PC-3 (cell line): ENCODE data around the gene CIAPIN1. TPM values are rescaled to one million over a fixed set of nuclear protein-coding genes. Genes with fewer than 3 reads are reported as not detected.

Experiments
- ATAC-seq: fragments of 200-7000 bp; cut with Tn5 transposase; 2 replicates; pipeline ENCODE4 v1.9.1; 2020; ENCODE audit warnings: mild to moderate bottlenecking, moderate library complexity
- BruUV-seq: library from RNA; stranded (reverse); fragments of 400-500 nt; replicated peaks from 2 replicates; lab custom pipeline; 2021; lab: Mats Ljungman, UMichigan
- CTCF ChIA-PET: fragments of 300-600 bp; sonication (Branson Sonifier 250); formaldehyde crosslinking; loops from one replicate; lab custom pipeline; 2022; ENCODE audit warnings: antibody characterized with exemption; lab: Charles Lee
- POLR2A ChIA-PET: fragments of 300-600 bp; sonication (Branson Sonifier 250); formaldehyde crosslinking; loops from one replicate; lab custom pipeline; 2022; ENCODE audit warnings: antibody characterized with exemption; ENCODE audit not compliant: unreplicated experiment; lab: Charles Lee
- DNase-seq: peaks from one replicate; pipeline ENCODE4 v3.0.0-alpha.2; 2015
- H2AFZ ChIP-seq: fragments of 300-600 bp; sonication (generic); 2 replicates; pipeline ENCODE4 v1.6.0; 2016; ENCODE audit warnings: antibody characterized with exemption, low read length
- H3F3A ChIP-seq: fragments of 300-600 bp; sonication (generic); one replicate; pipeline ENCODE4 v1.6.0; 2017; ENCODE audit warnings: antibody characterized with exemption, low read length, control low read depth, mild to moderate bottlenecking; ENCODE audit not compliant: unreplicated experiment
- H3K27ac ChIP-seq: fragments of 300-600 bp; sonication (generic); 2 replicates; pipeline ENCODE4 v1.5.1; 2016; ENCODE audit warnings: mild to moderate bottlenecking, low read length
- H3K27me3 ChIP-seq: fragments of 300-600 bp; sonication (generic); 2 replicates; pipeline ENCODE4 v1.6.1; 2016; ENCODE audit warnings: low read length, mixed read lengths
- H3K36me3 ChIP-seq: fragments of 300-600 bp; sonication (generic); 2 replicates; pipeline ENCODE4 v1.6.1; 2016; ENCODE audit warnings: low read depth, mixed run types, low read length, mixed read lengths
- H3K4me1 ChIP-seq: fragments of 300-600 bp; sonication (generic); 2 replicates; pipeline ENCODE4 v1.5.1; 2016; ENCODE audit warnings: low read length; ENCODE audit not compliant: insufficient read depth
- H3K4me2 ChIP-seq: fragments of 300-600 bp; sonication (generic); 2 replicates; pipeline ENCODE4 v1.6.0; 2016; ENCODE audit warnings: low read length
- H3K4me3 ChIP-seq: fragments of 300-600 bp; sonication (generic); 2 replicates; pipeline ENCODE4 v1.5.1; 2016; ENCODE audit warnings: mild to moderate bottlenecking, low read length, mixed read lengths
- H3K79me2 ChIP-seq: fragments of 300-600 bp; sonication (generic); 2 replicates; pipeline ENCODE4 v1.6.1; 2017; ENCODE audit warnings: low read length, mixed read lengths
- H3K9ac ChIP-seq: fragments of 300-600 bp; sonication (generic); 2 replicates; pipeline ENCODE4 v1.6.0; 2016; ENCODE audit warnings: mild to moderate bottlenecking, low read length
- H3K9me2 ChIP-seq: fragments of 300-600 bp; sonication (generic); replicated peaks from 2 replicates; pipeline ENCODE4 v1.6.1; 2016; ENCODE audit warnings: mixed run types, low read length, mixed read lengths
- H3K9me3 ChIP-seq: fragments of 300-600 bp; sonication (generic); 2 replicates; pipeline ENCODE4 v1.6.1; 2016; ENCODE audit warnings: low read length, mixed read lengths
- H4K20me1 ChIP-seq: fragments of 300-600 bp; sonication (generic); 2 replicates; pipeline ENCODE4 v1.6.1; 2016; ENCODE audit warnings: low read length, mixed read lengths
- EZH2 ChIP-seq: fragments of 300-600 bp; sonication (generic); IDR thresholded peaks from one replicate; pipeline ENCODE4 v1.6.1; 2017; ENCODE audit warnings: antibody characterized with exemption, mild to moderate bottlenecking, low read length; ENCODE audit not compliant: unreplicated experiment
- EZH2phosphoT487 ChIP-seq: fragments of 300-600 bp; sonication (generic); IDR thresholded peaks from 2 replicates; pipeline ENCODE4 v1.6.1; 2018; ENCODE audit warnings: mild to moderate bottlenecking, antibody characterized with exemption, low read length, borderline replicate concordance
- intact Hi-C: fragments of 100-400 bp; cut with micrococcal nuclease; formaldehyde crosslinking; loops from 2 replicates; pipeline ENCODE4 v1.9.0; 2023
- total RNA-seq: library from RNA; depleted of rRNA; stranded (reverse); fragments of >200 nt; gene quantifications from 2 replicates; pipeline ENCODE4 v1.2.3, GENCODE V29; 2014
- TF ChIP-seq, protein P1 (sequence below): fragments of 300-600 bp; sonication (generic); conservative IDR thresholded peaks from 2 replicates; pipeline ENCODE4 v1.5.1; 2017; ENCODE audit warnings: antibody characterized with exemption, low read depth, mild to moderate bottlenecking, low read length

Gene CIAPIN1
- total RNA-seq, 1 experiment from 2014 or later: 48.6 TPM

DNA sequence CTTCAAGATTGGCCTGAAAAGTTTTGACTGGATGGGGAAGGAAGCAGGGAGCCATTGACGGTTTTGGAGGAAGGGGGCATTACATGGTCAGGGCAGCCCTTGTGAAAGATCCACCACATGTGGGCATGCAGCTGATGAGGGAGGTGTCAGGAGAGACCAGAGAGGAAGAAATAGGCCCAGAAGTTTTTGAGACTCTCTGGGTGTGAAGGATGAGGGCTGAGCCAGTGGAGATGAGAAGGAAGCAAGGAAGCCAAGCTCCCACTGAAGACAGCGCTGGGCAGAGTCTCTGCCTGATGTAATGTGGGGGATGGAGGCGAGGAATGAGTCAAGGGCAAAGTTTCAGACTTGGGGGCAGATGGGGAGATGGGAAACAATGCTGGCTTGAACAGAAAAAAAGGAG, 42.1 kb downstream of the CIAPIN1 start:
- no peaks in the 10 kb centered on the region for H3K36me3 ChIP-seq
- intact Hi-C loops: no loop called here
- H3K9ac ChIP-seq: no peak overlapping the region
- POLR2A ChIA-PET: no interaction called here
- no peak overlapping the region for H2AFZ ChIP-seq
- CTCF ChIA-PET: no interaction called here
- H3K27me3 ChIP-seq: no peaks in the 10 kb centered on the region
- no peaks in the 10 kb centered on the region for H4K20me1 ChIP-seq
- H3K9me3 ChIP-seq: no peaks in the 10 kb centered on the region
- TF ChIP-seq, protein P1, sequence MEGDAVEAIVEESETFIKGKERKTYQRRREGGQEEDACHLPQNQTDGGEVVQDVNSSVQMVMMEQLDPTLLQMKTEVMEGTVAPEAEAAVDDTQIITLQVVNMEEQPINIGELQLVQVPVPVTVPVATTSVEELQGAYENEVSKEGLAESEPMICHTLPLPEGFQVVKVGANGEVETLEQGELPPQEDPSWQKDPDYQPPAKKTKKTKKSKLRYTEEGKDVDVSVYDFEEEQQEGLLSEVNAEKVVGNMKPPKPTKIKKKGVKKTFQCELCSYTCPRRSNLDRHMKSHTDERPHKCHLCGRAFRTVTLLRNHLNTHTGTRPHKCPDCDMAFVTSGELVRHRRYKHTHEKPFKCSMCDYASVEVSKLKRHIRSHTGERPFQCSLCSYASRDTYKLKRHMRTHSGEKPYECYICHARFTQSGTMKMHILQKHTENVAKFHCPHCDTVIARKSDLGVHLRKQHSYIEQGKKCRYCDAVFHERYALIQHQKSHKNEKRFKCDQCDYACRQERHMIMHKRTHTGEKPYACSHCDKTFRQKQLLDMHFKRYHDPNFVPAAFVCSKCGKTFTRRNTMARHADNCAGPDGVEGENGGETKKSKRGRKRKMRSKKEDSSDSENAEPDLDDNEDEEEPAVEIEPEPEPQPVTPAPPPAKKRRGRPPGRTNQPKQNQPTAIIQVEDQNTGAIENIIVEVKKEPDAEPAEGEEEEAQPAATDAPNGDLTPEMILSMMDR: no peak
- TF ChIP-seq EZH2phosphoT487 (no peak), EZH2 (no peak)
- DNase-seq (no peak), ATAC-seq (no peak)
- no peaks in the 10 kb centered on the region for H3K4me1 ChIP-seq
- H3K79me2 ChIP-seq: no peaks in the 10 kb centered on the region
- H3F3A ChIP-seq: no peaks in the 10 kb centered on the region
- no peak overlapping the region for H3K4me2 ChIP-seq
- no peak overlapping the region for H3K27ac ChIP-seq
- no peak overlapping the region for H3K4me3 ChIP-seq
- H3K9me2 ChIP-seq: no peaks in the 10 kb centered on the region
- no TSS peak for BruUV-seq

DNA sequence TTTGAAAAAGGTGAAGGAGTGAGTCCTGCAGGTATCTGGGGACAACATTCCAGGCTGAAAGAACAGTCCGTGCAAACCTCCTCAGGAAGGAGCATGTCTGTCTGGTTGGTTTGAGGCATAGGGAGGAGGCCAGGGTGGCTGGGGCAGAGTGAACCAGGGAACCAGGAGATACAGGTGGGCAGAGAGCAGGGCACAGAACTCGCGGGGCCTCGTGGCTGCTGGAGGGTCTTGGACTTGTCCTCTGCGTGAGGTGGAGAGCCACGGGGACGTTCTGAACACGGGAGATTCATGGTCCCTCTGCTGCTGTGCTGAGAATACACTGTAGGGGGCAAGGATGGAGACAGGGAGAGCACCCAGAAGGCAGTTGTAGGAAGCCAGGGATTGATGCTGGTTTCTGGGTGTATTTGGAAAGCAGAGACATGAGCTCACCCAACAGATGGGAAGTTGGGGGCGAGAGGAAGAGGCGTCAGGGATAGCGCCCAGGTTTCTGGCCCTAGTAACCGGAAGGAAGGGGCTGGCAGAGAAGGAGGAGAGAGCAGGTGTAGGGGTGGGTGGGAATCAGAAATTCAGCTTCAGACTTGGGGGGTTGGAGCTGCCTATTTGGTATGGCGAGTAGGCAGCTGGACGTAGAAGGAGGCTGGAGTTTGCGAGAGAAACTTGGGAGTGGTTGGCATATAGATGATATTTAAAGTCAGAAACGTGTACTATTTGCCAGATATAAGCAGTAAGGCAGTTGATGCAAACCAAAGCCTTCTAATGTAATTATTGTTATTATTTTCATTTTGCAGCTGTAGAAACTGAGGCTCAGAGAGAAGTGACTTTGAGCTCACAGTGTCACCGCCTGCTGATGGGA, 43.0 kb downstream of the CIAPIN1 start, which contains the start of gene CCL17:
CCL17 (plus strand) TSS at position 803 of the 853 bp plus-strand sequence. CDS start 9,166 bp downstream, outside the sequence.
- Histone ChIP-seq H3K4me2 (no peak within 1 kb of the TSS), H3K4me3 (no peak within 1 kb of the TSS), H3K36me3 (no peaks in the 10 kb centered on the region), H3K9me2 (no peaks in the 10 kb centered on the region), H3K4me1 (no peaks in the 10 kb centered on the region), H2AFZ (no peak within 1 kb of the TSS), H3K9me3 (no peaks in the 10 kb centered on the region), H3K27me3 (no peaks in the 10 kb centered on the region), H3K9ac (no peak within 1 kb of the TSS), H3K27ac (no peak within 1 kb of the TSS), H4K20me1 (no peaks in the 10 kb centered on the region), H3F3A (no peaks in the 10 kb centered on the region), H3K79me2 (no peaks in the 10 kb centered on the region)
- ChIA-PET POLR2A (no interaction called here), CTCF (no interaction called here)
- intact Hi-C loops: no loop called here
- ATAC-seq (no peak), DNase-seq (no peak)
- no TSS peak for BruUV-seq
- TF ChIP-seq EZH2phosphoT487: no peak
- TF ChIP-seq EZH2: no peak
- TF ChIP-seq, protein P1: no peak
